Activated naive CD4-positive, alpha-beta T cell treated with anti-CD3 and anti-CD28 coated beads, Interleukin-2, amount 50 U/mL, for 24 hours (primary cell): Measurements from ENCODE around the gene LRCH4.

Source experiments
- H3K27ac Mint-ChIP-seq: one replicate; pipeline ENCODE4 v1.8.0; 2021; ENCODE audit warnings: mild to moderate bottlenecking, mixed read lengths
- H3K27me3 Mint-ChIP-seq: one replicate; pipeline ENCODE4 v1.8.0; 2021; ENCODE audit warnings: mixed read lengths
- H3K36me3 Mint-ChIP-seq: one replicate; pipeline ENCODE4 v1.8.0; 2021; ENCODE audit warnings: mixed read lengths
- H3K4me1 Mint-ChIP-seq: one replicate; pipeline ENCODE4 v1.8.0; 2021; ENCODE audit warnings: mixed read lengths
- H3K4me3 Mint-ChIP-seq: one replicate; pipeline ENCODE4 v1.8.0; 2021; ENCODE audit warnings: mild to moderate bottlenecking, mixed read lengths
- H3K9me3 Mint-ChIP-seq: one replicate; pipeline ENCODE4 v1.8.0; 2021; ENCODE audit warnings: mixed read lengths

Gene LRCH4

GRCh38 chr7:100585511-100586265 is at the start of gene LRCH4:
LRCH4 (minus strand) TSS chr7:100586129; CDS start chr7:100586100, 29 bp downstream.
- H3K36me3 Mint-ChIP-seq: no peaks in the 10 kb centered on the region
- H3K4me1 Mint-ChIP-seq: peaks cover 45% of the 10 kb centered on the region
- H3K27me3 Mint-ChIP-seq: no peaks in the 10 kb centered on the region
- H3K4me3 Mint-ChIP-seq: peak within 1 kb of the TSS; percentile 97
- H3K27ac Mint-ChIP-seq: peak within 1 kb of the TSS; percentile 94
- no peaks in the 10 kb centered on the region for H3K9me3 Mint-ChIP-seq

- Mint-ChIP-seq H3K4me3 (peak overlapping the region; percentile 89), H3K9me3 (no peaks in the 10 kb centered on the region), H3K36me3 (no peaks in the 10 kb centered on the region), H3K27ac (peak overlapping the region; percentile 90), H3K27me3 (no peaks in the 10 kb centered on the region), H3K4me1 (peaks cover 27% of the 10 kb centered on the region)
Observed at GRCh38 chr7:100632951-100633717, 47.2 kb upstream of the LRCH4 start.

- Mint-ChIP-seq H3K4me1 (peaks cover 37% of the 10 kb centered on the region), H3K4me3 (no peak overlapping the region), H3K9me3 (no peaks in the 10 kb centered on the region), H3K27ac (peak overlapping the region; percentile 30), H3K27me3 (no peaks in the 10 kb centered on the region), H3K36me3 (no peaks in the 10 kb centered on the region)
Observed at GRCh38 chr7:100630066-100630465, 44.1 kb upstream of the LRCH4 start.

DNA sequence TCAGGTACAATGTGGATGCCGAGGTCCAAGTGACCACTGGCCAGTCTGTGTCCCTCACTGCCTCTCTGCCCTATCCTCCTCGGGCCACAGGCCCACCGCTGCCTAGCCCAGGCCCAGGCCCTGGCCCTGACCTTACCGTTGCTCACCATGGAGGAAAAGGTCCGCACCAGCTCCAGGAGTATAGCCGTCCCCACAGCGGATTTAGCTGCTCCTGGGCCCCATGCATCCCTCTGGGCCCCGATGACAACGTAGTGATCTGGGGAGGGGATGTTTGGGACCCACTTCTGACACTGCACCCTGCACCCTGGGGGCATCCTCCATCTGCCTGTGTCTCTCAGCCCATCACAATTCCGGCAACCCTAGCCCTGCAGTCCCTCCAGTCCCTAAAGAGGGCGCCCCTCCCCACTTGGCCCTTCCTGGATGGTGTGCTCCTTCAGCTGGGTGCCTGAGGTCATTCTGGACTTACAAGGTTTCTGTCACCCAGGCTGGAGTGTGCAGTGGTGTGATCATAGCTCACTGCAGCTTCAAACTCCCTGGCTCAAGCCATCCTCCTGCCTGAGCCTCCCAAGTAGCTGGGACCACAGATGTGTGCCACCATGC is 43.3 kb upstream of the LRCH4 start:
- no peaks in the 10 kb centered on the region for H3K36me3 Mint-ChIP-seq
- H3K27me3 Mint-ChIP-seq: no peaks in the 10 kb centered on the region
- H3K9me3 Mint-ChIP-seq: no peaks in the 10 kb centered on the region
- no peak overlapping the region for H3K4me3 Mint-ChIP-seq
- peaks cover 39% of the 10 kb centered on the region for H3K4me1 Mint-ChIP-seq
- H3K27ac Mint-ChIP-seq: no peak overlapping the region

DNA sequence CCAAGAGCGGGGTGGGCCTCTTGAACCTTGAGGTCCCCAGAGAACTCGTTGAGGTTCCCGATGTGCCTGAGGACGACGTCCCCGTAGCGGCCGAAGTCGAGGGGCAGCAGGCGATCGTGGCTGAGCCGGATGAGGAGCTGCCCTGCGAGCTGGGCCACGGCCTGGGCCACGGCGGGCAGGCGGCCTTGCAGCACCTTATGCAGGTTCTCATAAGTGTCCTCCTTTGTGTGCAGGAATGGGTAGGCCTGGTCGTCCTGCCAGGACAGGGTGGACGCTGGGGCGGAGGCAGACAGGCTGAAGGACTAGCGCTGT is 41.3 kb upstream of the LRCH4 start:
- Mint-ChIP-seq H3K4me1 (peaks cover 29% of the 10 kb centered on the region), H3K9me3 (no peaks in the 10 kb centered on the region), H3K4me3 (peak overlapping the region; percentile 75), H3K27me3 (no peaks in the 10 kb centered on the region), H3K36me3 (no peaks in the 10 kb centered on the region), H3K27ac (no peak overlapping the region)

DNA sequence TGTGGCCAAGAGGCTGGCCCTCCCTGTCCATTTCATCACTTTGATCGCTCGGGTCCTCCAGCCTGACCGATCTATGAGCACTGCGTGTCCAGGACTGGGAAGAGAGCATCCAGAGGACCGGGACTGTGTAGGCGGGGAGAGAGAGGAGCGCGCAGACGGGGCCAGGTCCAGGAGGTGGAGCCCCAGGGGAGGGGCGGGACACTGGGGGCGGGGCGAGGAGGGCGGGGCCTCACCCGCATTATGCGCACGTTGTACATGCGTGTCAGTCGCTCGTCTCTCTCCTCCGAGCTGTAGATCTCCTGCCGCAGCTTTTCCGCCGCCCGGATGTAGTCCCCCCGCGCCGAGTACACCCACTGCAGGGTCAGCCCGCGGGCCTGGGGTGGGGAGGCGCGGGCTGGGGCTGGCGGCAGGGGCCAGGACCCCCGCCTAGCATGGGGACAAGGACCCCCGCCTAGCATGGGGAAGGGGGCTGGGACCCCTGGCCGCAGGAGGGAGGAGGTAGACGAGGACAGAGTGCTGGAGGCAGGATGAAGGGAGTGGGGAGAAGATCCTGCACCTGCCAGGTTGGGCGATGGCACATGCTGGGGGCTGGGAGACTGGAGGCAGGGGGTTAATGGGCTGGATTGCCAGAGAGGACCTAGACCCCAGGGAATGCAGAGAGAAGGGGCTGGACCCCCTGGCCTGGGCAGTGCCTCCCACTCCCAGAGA is 40.8 kb upstream of the LRCH4 start:
- peaks cover 27% of the 10 kb centered on the region for H3K4me1 Mint-ChIP-seq
- no peaks in the 10 kb centered on the region for H3K36me3 Mint-ChIP-seq
- H3K4me3 Mint-ChIP-seq: peak overlapping the region; percentile 75
- H3K27ac Mint-ChIP-seq: peak overlapping the region; percentile 79
- no peaks in the 10 kb centered on the region for H3K27me3 Mint-ChIP-seq
- no peaks in the 10 kb centered on the region for H3K9me3 Mint-ChIP-seq

- peak overlapping the region; percentile 55 for H3K27ac Mint-ChIP-seq
Observed at GRCh38 chr7:100626055-100626454, 40.1 kb upstream of the LRCH4 start.

DNA sequence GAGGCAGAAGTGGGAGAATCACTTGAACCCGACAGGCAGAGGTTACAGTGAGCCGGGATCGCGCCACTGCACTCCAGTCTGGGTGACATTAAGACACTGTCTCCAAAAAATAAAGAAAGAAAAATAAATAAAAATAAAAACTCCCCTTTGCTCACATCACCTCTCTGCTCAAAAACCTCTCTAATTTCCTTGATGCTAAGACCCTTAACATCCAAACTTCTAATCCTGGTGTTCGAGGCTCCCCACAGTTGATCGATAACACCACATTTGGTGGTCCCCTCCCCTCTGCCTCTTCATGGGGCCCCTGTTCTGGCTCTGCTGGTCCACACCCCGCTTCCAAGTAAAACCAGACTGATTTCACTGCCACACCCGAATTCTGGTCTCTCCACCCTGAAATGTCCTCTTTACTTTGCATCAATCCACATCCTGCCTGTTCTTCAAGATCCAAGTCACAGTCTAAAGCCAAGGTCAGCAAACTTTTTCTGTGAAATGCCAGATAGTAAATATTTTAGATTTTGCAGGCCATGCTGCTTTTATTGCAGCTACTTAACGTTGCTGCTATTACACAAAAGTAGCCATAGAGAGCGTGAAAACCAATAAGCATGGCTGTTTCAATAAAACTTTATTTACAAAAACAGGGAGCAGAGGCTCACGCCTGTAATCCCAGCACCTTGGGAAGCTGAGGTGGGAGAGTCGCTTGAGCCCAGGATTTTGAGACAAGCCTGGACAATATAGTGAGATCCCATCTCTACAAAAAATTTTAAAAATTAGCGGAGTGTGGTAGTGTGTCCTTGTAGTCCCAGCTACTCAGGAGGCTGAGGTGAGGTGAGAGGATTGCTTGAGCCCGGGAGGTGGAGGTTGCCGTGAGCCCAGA is 38.3 kb upstream of the LRCH4 start:
- no peak overlapping the region for H3K4me3 Mint-ChIP-seq
- no peaks in the 10 kb centered on the region for H3K36me3 Mint-ChIP-seq
- peak overlapping the region; percentile 47 for H3K27ac Mint-ChIP-seq
- no peaks in the 10 kb centered on the region for H3K9me3 Mint-ChIP-seq
- H3K4me1 Mint-ChIP-seq: peaks cover 21% of the 10 kb centered on the region
- H3K27me3 Mint-ChIP-seq: no peaks in the 10 kb centered on the region

More at GRCh38 chr7:100626055-100626454, 40.1 kb upstream of the LRCH4 start:
- H3K4me3 Mint-ChIP-seq: peak overlapping the region; percentile 75
- H3K9me3 Mint-ChIP-seq: no peaks in the 10 kb centered on the region
- peaks cover 27% of the 10 kb centered on the region for H3K4me1 Mint-ChIP-seq
- H3K27me3 Mint-ChIP-seq: no peaks in the 10 kb centered on the region
- H3K36me3 Mint-ChIP-seq: no peaks in the 10 kb centered on the region

- no peaks in the 10 kb centered on the region for H3K27me3 Mint-ChIP-seq
- H3K4me1 Mint-ChIP-seq: peaks cover 8% of the 10 kb centered on the region
- no peak overlapping the region for H3K4me3 Mint-ChIP-seq
- no peaks in the 10 kb centered on the region for H3K9me3 Mint-ChIP-seq
- no peaks in the 10 kb centered on the region for H3K36me3 Mint-ChIP-seq
- no peak overlapping the region for H3K27ac Mint-ChIP-seq
Observed at GRCh38 chr7:100621554-100621953, 35.6 kb upstream of the LRCH4 start.

DNA sequence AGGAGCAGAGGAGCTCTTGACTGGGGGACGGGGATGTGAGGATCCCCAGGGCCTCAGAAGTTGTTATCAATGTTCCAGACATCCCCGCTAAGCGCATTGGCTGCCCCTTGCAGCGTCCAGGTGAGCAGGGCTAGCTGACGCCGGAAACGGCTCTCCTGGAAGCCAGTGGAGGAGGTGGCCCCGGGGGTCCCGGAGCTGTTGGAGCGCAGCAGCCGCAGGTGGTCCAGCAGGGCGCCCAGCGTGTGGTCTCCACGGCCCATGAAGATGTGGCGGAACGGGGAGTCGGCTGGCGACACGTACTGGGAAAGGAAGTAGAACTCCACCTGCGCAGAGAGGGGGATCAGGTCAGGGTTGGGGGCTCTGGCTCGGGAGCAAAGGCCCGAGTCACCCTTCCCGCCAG is 34.9 kb upstream of the LRCH4 start:
- Mint-ChIP-seq H3K9me3 (no peaks in the 10 kb centered on the region), H3K36me3 (no peaks in the 10 kb centered on the region), H3K27ac (no peak overlapping the region), H3K4me1 (peaks cover 8% of the 10 kb centered on the region), H3K4me3 (no peak overlapping the region), H3K27me3 (no peaks in the 10 kb centered on the region)

DNA sequence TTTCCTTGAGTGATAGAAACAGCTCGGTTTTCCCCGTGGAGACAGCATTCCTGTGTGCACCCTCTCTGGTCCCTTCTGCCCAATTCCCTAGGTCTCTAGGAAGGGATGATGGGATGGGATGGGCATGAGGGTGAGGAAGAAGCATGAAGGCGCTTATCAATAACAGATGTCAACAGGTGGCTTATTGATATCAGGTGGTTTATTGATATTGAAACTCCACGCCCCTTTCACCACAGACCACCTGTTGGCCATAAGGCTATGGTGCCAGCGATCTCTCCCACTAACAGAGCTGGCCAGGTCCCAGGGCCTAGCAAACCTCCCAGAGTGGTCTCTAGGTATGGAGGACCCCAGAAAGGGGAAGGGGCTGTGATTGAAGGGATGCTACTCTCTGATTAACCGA is 34.3 kb upstream of the LRCH4 start:
- H3K4me3 Mint-ChIP-seq: no peak overlapping the region
- no peaks in the 10 kb centered on the region for H3K27me3 Mint-ChIP-seq
- no peaks in the 10 kb centered on the region for H3K36me3 Mint-ChIP-seq
- no peak overlapping the region for H3K27ac Mint-ChIP-seq
- peaks cover 7% of the 10 kb centered on the region for H3K4me1 Mint-ChIP-seq
- no peaks in the 10 kb centered on the region for H3K9me3 Mint-ChIP-seq

- Mint-ChIP-seq H3K27me3 (no peaks in the 10 kb centered on the region), H3K36me3 (no peaks in the 10 kb centered on the region), H3K9me3 (no peaks in the 10 kb centered on the region), H3K27ac (no peak overlapping the region), H3K4me3 (no peak overlapping the region), H3K4me1 (peaks cover 24% of the 10 kb centered on the region)
Observed at GRCh38 chr7:100614308-100614861, 28.5 kb upstream of the LRCH4 start.

- Mint-ChIP-seq H3K27ac (no peak overlapping the region), H3K4me3 (peak overlapping the region; percentile 84), H3K27me3 (no peaks in the 10 kb centered on the region), H3K9me3 (no peaks in the 10 kb centered on the region), H3K4me1 (peaks cover 24% of the 10 kb centered on the region), H3K36me3 (no peaks in the 10 kb centered on the region)
Observed at GRCh38 chr7:100613412-100614175, 27.7 kb upstream of the LRCH4 start.

DNA sequence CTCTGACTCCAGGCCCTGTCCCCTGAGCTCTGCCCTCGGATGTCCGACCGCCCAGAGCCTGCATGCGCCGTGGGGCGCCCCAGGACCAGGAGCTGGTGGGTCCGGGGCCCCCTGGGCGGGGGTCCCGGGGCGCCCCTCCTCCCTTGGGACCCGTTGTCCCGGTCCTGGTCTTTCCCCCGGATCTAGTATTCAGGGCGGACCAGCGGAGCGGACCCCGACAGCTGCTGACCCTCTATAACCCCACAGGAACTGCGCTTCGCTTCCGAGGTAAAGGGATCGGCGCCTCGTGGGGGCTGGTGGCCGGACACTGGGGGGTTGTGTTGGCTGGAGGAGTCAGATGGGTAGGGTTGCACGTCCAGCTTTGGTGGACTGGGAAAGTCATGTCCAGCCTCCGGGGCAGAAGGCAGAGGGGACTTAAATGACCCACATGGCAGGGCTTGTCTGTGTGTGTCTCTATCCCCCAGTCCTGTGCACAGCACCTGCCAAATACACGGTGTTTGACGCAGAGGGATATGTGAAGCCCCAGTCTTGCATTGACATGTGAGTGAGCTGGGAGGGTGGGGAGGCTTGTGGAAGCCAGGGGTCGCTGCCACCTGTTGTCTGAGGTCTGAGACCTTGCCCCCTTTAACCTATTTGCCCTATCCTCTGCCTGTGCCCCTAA is 26.9 kb upstream of the LRCH4 start:
- Mint-ChIP-seq H3K4me1 (peaks cover 24% of the 10 kb centered on the region), H3K36me3 (no peaks in the 10 kb centered on the region), H3K27ac (no peak overlapping the region)

More for the DNA sequence above, 26.9 kb upstream of the LRCH4 start:
- Mint-ChIP-seq H3K9me3 (no peaks in the 10 kb centered on the region), H3K4me3 (peak overlapping the region; percentile 84), H3K27me3 (no peaks in the 10 kb centered on the region)
